ENCODE measurements around the gene PLEKHH1. TPM values are rescaled to one million over a fixed set of nuclear protein-coding genes. Genes with fewer than 3 reads are reported as not detected.

Gene PLEKHH1
- total and polyA plus RNA-seq, 2 experiments from 2014 or later = 14.7 to 33.9 TPM

GRCh38 chr14:67516676-67517075 lies 16.4 kb upstream of the PLEKHH1 start:
- H3K9me3 Mint-ChIP-seq = no peaks in the 10 kb centered on the region
- Histone ChIP-seq H3K9me2 (ENCODE audit: insufficient read depth) (no peaks in the 10 kb centered on the region), H3K27ac (ENCODE audit: low read depth) (no peak overlapping the region), H3K4me1 (ENCODE audit: insufficient read depth) (no peaks in the 10 kb centered on the region; the same call in 1 of the 2 replicates), H3K27me3 (ENCODE audit: insufficient read depth) (peaks cover 55% of the 10 kb centered on the region), H2AFZ (no peak overlapping the region), H3K4me3 (no peak overlapping the region), H3K36me3 (ENCODE audit: insufficient read depth) (no peaks in the 10 kb centered on the region), H4K20me1 (replicated peaks; ENCODE audit: insufficient read depth) (no peaks in the 10 kb centered on the region; the same call in 1 of the 2 replicates), H3K4me2 (no peak overlapping the region), H3K79me2 (replicated peaks; ENCODE audit: insufficient read depth) (no peaks in the 10 kb centered on the region), H3F3A (replicated peaks; ENCODE audit: low read depth) (0 out of 2 replicates have a peak, but pooled peaks cover 3% of the 10 kb centered on the region)
- H3K4me3 Mint-ChIP-seq = 0 out of 3 replicates have a peak overlapping the region, but pooled peaks have one; percentile 39
- peaks cover 18% of the 10 kb centered on the region for H3K4me1 Mint-ChIP-seq
- ATAC-seq (no peak), DNase-seq (ENCODE audit: low spot score) (no peak)
- peaks cover 33% of the 10 kb centered on the region for H3K27me3 Mint-ChIP-seq (ENCODE audit: insufficient read depth, low read depth, poor library complexity)
- H3K36me3 Mint-ChIP-seq (ENCODE audit: low read depth) = no peaks in the 10 kb centered on the region
- no peak overlapping the region for H3K27ac Mint-ChIP-seq
- TF ChIP-seq REST (IDR thresholded peaks at IDR 0.05; ENCODE audit: unreplicated experiment) = no peak
- TF ChIP-seq EZH2 (IDR thresholded peaks at IDR 0.05; ENCODE audit: low read depth, unreplicated experiment) = no peak
- no peak for TF ChIP-seq JUNB (IDR thresholded peaks at IDR 0.05; ENCODE audit: unreplicated experiment)
- no peak for TF ChIP-seq EZH2phosphoT487 (IDR thresholded peaks at IDR 0.05; ENCODE audit: unreplicated experiment)
- no peak for TF ChIP-seq STAT1 (IDR thresholded peaks at IDR 0.05; ENCODE audit: unreplicated experiment)
- TF ChIP-seq CTCF (conservative IDR thresholded peaks at IDR 0.05; ENCODE audit: low read depth in 2 of 2) = no peak
- TF ChIP-seq ETS1 (IDR thresholded peaks at IDR 0.05) = no peak
- TF ChIP-seq NANOG (IDR thresholded peaks at IDR 0.05; ENCODE audit: borderline replicate concordance) = no peak
- no peak for TF ChIP-seq ZNF114 (CRISPR knock-in tag; IDR thresholded peaks at IDR 0.05)
- no peak for TF ChIP-seq ZNF331 (CRISPR knock-in tag; IDR thresholded peaks at IDR 0.05; ENCODE audit: low read depth)
- no peak for TF ChIP-seq ZNF462 (CRISPR knock-in tag; IDR thresholded peaks at IDR 0.05)
- no peak for TF ChIP-seq POLR2AphosphoS5 (IDR thresholded peaks at IDR 0.05; ENCODE audit: low read depth)
- TF ChIP-seq CREB1 (CRISPR knock-in tag; IDR thresholded peaks at IDR 0.05; ENCODE audit: low read depth) = no peak

Data from GM23338 (cell line).